D721Med (cell line): Measurements from ENCODE around the gene MAD1L1.

ENCODE experiments used
- DNase-seq: peaks from one replicate; pipeline ENCODE4 v3.0.0; 2011; ENCODE audit warnings: low spot score; ENCODE audit not compliant: insufficient read length
- FAIRE-seq: peaks from 2 replicates; lab custom pipeline; 2011; peaks lifted over from hg19 to GRCh38; lab: Jason Lieb, UNC
- CTCF ChIP-seq: IDR thresholded peaks from 2 replicates; pipeline ENCODE4 v1.5.1; 2012; ENCODE audit warnings: mild to moderate bottlenecking, control low read depth; ENCODE audit not compliant: insufficient read depth; ENCODE audit errors: missing control alignments

MAD1L1 gene

DNA sequence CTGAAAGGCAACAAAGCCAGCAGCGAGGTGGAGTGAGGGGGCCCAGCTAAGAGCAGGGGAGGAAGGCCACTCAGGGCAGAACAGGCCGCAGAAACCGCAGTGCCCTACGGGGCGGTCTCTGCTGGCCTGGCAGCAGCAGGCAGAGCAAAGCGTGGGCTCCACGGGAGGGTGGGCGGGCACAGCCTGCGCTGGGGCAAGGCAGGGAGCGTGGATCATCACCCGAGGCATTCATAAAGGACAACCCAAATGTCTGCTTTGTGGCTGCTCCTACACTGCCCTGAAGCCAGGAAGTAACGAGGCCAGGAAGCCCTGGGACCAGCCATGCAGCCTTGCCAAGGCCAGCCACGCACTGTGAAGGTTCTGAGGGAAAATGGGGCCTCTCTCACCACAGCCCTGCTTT, 127.5 kb downstream of the MAD1L1 start:
- no peak for FAIRE-seq
- no peak for TF ChIP-seq CTCF
- DNase-seq = no peak

DNA sequence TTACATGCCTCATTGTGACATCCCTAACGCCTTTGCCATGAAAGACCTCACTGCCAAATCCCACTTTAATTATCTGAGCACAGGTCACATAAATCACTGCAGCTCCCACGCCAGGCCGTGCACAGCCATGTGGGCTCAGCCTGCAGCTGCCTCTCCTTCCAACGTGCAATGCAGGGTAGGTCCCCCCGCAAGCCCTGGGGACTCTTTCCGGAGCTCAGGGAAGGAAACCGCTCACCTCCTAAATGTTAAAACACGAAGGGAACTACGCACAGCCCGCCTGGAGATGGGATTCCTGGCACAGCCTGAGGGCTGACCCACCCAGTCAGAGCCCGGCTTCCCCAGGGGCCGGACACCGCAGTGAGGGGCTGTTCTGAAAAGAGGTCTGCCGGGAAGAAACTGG, 128.0 kb downstream of the MAD1L1 start:
- no peak for FAIRE-seq
- no peak for TF ChIP-seq CTCF
- DNase-seq = no peak

DNA sequence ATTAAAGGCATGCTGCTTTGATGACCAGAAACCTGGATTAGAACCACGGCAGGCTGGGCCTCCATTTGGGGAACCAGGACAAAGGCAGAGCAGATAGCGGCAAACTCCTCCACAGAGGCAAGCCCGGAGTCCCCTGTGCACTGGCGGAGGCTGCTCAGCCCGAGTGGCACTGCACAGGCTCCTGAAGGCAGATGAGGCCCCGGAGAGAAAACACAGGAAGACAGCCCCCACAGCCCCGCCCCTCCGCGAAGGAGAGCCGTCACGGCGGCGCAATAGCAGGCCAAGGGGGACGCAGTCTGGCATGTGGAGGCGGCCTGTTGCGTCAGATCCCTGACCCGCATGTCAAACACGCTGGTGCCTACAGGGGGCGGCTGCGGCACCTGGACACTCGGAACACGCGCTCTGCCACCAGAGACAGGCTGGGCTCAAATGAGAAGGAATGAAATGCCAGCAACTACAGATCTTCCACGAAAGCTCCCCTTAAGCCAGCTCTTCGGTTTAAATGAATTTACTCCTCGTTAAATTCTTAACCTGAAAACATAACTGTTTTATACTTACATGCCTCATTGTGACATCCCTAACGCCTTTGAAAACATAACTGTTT, 128.5 kb downstream of the MAD1L1 start:
- TF ChIP-seq CTCF = peak; percentile 66
- DNase-seq = peak; percentile 89

DNA sequence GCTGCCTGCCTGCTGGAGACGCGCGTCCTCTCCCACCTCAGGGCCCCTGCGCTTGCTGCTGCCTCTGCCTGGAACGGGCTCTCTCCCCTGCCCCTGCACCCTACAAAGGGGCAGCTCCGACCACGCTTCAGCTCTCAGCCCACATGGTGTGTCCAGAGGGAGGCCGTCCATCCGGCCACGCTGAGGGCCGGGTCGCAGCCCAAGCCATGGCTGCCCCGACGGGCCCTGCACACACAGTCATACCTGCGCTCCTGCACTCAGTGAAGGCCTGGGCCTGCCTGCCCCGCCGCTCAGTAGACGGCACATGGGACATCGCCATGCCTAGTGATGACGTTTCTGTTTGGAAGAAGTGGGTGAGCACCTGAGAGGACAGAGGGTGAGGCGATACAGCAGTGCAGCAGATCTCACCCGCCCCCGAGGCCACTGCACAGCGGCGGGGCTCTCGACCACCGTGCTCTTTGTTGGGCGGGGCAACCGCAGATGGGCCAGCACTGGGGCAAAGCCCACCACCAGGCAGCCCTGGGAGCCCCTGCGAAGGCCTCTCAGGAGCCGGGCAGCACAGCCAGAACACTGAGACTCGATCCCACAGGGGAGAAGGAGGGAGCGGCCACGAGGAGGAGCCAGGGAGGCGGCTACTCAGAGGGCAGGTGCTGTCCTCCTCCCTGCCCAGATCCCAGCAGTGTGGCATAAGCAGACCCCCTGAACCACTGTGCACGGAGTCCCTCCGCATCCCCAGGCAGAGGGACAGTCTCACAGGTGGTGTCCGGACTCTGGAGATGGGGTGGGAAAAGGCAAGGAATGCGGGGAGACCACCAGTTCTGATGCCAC, 129.5 kb downstream of the MAD1L1 start:
- FAIRE-seq (no peak), DNase-seq (no peak)
- no peak for TF ChIP-seq CTCF

More for the DNA sequence above, 128.5 kb downstream of the MAD1L1 start:
- no peak for FAIRE-seq

DNA sequence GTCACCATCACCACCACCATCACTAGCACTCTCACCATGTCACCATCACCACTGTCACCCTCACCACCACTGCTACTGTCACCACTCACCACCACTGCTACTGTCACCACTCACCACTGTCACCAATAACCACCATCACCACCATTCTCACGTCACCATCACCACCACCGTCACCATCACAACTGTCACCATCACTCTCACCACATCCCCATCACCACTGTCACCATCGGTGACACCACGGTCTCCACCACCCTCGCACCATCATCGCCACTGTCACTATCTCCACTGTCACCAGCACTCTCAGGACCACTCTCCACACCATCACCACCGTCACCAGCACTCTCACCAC, 130.4 kb downstream of the MAD1L1 start:
- DNase-seq = no peak
- FAIRE-seq = no peak
- no peak for TF ChIP-seq CTCF

DNA sequence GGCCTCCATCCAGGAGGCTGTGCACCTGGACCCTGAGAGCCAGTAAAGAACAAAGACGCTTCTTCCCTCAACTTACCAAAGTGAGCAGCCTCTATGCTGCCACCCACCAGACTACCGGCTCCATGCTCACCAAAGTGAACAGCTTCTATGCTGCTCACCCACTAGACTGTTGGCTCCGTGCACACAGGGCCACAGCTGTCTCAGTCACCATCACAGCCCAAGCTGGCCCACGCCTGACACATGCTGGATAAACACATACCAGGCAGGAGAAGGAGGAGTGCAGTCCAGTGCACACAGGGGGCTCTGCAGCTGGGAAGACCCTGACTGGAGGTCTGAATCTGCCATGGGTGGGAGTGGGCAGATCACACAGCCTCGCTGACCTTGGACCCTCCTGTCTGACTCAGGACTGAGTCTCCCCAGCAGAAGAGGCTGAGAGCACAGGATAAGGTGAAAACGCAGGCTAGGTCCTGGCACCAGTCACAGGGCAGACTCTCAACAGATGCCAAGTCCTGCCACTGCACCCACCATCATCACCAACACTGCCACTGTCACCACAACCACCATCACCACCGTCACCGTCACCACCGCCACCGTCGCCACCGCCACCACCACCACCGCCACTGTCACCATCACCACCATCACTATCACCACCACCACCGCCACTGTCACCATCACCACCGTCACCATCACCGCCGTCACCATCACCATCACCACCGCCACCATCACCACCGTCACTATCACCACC, 130.9 kb downstream of the MAD1L1 start:
- no peak for TF ChIP-seq CTCF
- FAIRE-seq (no peak), DNase-seq (no peak)
